ENCODE data around the gene ZNF148. TPM values are rescaled to one million over a fixed set of nuclear protein-coding genes. Genes with fewer than 3 reads are reported as not detected.

Gene ZNF148
- total RNA-seq, 1 experiment from 2014 or later = 24.8 TPM

DNA sequence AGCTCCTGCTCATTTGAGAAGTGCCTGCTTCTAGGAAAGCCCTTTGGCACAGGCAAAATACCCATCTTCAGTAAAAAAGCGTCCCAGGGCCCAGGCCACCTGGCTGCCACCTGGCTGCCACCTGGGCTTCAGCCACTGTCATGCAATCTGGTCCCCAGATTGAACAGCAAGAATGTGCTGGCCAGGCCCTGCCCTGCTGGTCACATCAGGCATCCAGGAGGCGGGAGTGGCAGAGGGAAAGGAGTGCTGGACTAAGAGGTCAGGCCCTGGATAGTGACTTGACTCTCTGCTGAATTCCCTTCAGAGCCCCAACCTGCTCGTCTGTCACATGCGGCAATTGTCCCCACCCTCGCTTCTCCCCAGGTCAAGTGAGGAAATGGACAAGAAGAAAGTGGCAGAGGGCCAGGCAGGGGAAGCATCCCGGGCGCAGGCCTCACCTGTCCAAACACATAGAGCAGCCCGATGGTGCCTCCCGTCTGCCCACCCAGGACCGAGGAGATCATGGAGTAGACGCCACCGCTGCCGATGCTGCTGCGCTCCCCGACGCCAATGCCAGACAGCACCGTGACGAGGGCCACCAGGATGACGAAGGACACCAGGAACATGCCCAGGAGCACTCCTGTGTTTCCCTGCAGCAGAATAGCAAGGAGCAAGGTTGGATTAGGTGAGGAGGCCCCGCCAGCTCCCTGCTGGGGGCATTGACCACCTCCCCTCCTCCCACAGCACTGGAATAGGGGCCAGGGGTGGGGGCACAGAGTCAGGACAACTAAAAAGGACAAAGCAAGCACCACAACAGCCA is 188.1 kb downstream of the ZNF148 start:
- Histone ChIP-seq H3K56ac (ENCODE audit: insufficient read length, low read depth, low read length) (no peak overlapping the region), H2AK5ac (ENCODE audit: insufficient read length, low read length) (no peak overlapping the region), H2AFZ (ENCODE audit: low read length) (no peak overlapping the region), H4K91ac (ENCODE audit: insufficient read length, low read depth, low read length) (no peak overlapping the region), H3K4ac (ENCODE audit: low read depth, low read length) (no peak overlapping the region), H4K5ac (ENCODE audit: insufficient read length, low read depth, low read length) (no peak overlapping the region), H4K20me1 (ENCODE audit: control insufficient read depth, insufficient read depth, insufficient read length) (no peaks in the 10 kb centered on the region), H3K79me1 (ENCODE audit: insufficient read depth, low read depth, low read length, poor library complexity, severe bottlenecking) (no peaks in the 10 kb centered on the region), H3K79me2 (ENCODE audit: insufficient read depth, low read length) (no peaks in the 10 kb centered on the region), H3K4me2 (ENCODE audit: insufficient read depth, insufficient read length, low read length) (no peak overlapping the region), H3K14ac (ENCODE audit: insufficient read depth, low read length) (no peak overlapping the region), H2BK20ac (ENCODE audit: low read depth, low read length, poor library complexity, severe bottlenecking) (no peak overlapping the region), H3K4me1 (ENCODE audit: insufficient read depth, low read length) (peaks cover 7% of the 10 kb centered on the region; the same call in 1 of the 2 replicates), H2BK15ac (ENCODE audit: low read depth, low read length) (no peak overlapping the region), H3K23me2 (ENCODE audit: insufficient read length, low read depth, low read length, poor library complexity, severe bottlenecking) (no peaks in the 10 kb centered on the region), H3K23ac (ENCODE audit: insufficient read length, low read depth, low read length) (no peak overlapping the region), H4K8ac (replicated peaks; ENCODE audit: insufficient read length, low read depth, low read length) (no peak overlapping the region), H3T11ph (ENCODE audit: low read length) (no peak overlapping the region), H2BK12ac (ENCODE audit: insufficient read length, low read depth, low read length) (no peak overlapping the region), H2BK120ac (ENCODE audit: low read depth, low read length, poor library complexity, severe bottlenecking) (no peak overlapping the region), H3K18ac (ENCODE audit: insufficient read length, low read depth, low read length) (no peak overlapping the region), H3K9ac (ENCODE audit: extremely low read depth, insufficient read length, low read length) (no peak overlapping the region), H3K27me3 (ENCODE audit: insufficient read depth, low read length) (no peaks in the 10 kb centered on the region), H3K9me3 (ENCODE audit: control insufficient read depth, low read depth, low read length) (no peaks in the 10 kb centered on the region), H3K27ac (ENCODE audit: insufficient read length, low read depth, low read length) (no peak overlapping the region), H2BK5ac (ENCODE audit: insufficient read length, low read length) (no peak overlapping the region)
- Mint-ChIP-seq H3K4me1 (peaks cover 51 to 53% of the 10 kb centered on the region in 2 experiments), H3K27ac (peak overlapping the region; percentile 49 to 87 (median 66); a peak in 5 of 7 replicates), H3K27me3 (ENCODE audit: low read depth) (no peaks in the 10 kb centered on the region), H3K9me3 (peaks cover 0 to 3% of the 10 kb centered on the region in 2 experiments; a peak in 1 of 5 replicates), H3K36me3 (ENCODE audit: insufficient read depth in 1 of 3, low read depth in 3 of 3) (peaks cover 17 to 21% (median 19%) of the 10 kb centered on the region in 3 experiments), H3K4me3 (no peak overlapping the region)
- WGBS (ENCODE audit: extremely low coverage, insufficient read length, low lambda C conversion rate) = no CpG with 5 or more reads among the region's 20 CpGs
- DNase-seq = no peak
- TF ChIP-seq, protein P1, sequence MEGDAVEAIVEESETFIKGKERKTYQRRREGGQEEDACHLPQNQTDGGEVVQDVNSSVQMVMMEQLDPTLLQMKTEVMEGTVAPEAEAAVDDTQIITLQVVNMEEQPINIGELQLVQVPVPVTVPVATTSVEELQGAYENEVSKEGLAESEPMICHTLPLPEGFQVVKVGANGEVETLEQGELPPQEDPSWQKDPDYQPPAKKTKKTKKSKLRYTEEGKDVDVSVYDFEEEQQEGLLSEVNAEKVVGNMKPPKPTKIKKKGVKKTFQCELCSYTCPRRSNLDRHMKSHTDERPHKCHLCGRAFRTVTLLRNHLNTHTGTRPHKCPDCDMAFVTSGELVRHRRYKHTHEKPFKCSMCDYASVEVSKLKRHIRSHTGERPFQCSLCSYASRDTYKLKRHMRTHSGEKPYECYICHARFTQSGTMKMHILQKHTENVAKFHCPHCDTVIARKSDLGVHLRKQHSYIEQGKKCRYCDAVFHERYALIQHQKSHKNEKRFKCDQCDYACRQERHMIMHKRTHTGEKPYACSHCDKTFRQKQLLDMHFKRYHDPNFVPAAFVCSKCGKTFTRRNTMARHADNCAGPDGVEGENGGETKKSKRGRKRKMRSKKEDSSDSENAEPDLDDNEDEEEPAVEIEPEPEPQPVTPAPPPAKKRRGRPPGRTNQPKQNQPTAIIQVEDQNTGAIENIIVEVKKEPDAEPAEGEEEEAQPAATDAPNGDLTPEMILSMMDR (conservative IDR thresholded peaks at IDR 0.05) = no peak

All from H9 (cell line).